ENCODE results near the gene UGT8. TPM values are rescaled to one million over a fixed set of nuclear protein-coding genes. Genes with fewer than 3 reads are reported as not detected.

UGT8 gene
- total and polyA plus RNA-seq, 11 donors, result 0.03 to 0.29 (median 0.13) TPM; not detected in 7

DNA sequence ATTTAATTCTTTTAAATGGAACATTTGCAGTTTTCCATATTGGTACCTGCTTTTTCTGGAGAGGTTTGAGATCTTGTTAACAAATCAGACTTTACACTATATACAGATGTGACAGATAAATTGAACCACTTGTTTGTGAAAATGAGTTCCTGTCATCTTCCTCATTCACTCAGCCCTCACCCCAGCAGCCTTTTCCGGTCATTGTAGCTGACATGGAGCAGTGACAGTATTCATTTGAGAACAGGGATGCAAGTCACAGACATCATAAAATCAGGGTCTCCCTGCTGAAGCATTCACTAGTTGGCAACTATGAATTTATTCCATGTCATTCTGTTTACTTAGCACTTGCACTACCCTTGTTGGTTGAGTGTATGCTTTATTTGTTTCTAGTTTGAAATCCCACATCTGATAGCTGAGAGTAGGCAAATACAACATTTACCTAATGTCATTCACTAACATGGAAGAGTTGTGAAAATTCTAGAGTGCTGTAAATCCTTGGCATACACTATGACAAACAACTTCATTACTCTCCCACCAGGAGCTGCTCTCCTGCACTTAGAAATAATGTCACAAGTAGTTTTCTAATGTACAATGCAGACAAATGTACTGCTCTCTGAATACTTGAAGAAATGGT, 78.9 kb downstream of the UGT8 start:
- no peak overlapping the region for H3K27ac ChIP-seq
- intact Hi-C loops (cut with DNase I), result no loop called here
- TF ChIP-seq, protein P1, sequence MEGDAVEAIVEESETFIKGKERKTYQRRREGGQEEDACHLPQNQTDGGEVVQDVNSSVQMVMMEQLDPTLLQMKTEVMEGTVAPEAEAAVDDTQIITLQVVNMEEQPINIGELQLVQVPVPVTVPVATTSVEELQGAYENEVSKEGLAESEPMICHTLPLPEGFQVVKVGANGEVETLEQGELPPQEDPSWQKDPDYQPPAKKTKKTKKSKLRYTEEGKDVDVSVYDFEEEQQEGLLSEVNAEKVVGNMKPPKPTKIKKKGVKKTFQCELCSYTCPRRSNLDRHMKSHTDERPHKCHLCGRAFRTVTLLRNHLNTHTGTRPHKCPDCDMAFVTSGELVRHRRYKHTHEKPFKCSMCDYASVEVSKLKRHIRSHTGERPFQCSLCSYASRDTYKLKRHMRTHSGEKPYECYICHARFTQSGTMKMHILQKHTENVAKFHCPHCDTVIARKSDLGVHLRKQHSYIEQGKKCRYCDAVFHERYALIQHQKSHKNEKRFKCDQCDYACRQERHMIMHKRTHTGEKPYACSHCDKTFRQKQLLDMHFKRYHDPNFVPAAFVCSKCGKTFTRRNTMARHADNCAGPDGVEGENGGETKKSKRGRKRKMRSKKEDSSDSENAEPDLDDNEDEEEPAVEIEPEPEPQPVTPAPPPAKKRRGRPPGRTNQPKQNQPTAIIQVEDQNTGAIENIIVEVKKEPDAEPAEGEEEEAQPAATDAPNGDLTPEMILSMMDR (IDR thresholded peaks at IDR 0.05), result no peak
- TF ChIP-seq POLR2A (IDR thresholded peaks at IDR 0.05), result no peak
- 58 to 74% (median 70%) methylated on average over 1 of the region's 1 CpG for WGBS, 4 donors
- H3K4me3 ChIP-seq, result no peak overlapping the region
- H3K9me3 ChIP-seq, result no peaks in the 10 kb centered on the region
- no peaks in the 10 kb centered on the region for H3K4me1 ChIP-seq
- ATAC-seq (no peak), DNase-seq (no peak)
- no peaks in the 10 kb centered on the region for H3K36me3 ChIP-seq
- H3K27me3 ChIP-seq, result peaks cover 0 to 3% (median 0%) of the 10 kb centered on the region in 9 donors

DNA sequence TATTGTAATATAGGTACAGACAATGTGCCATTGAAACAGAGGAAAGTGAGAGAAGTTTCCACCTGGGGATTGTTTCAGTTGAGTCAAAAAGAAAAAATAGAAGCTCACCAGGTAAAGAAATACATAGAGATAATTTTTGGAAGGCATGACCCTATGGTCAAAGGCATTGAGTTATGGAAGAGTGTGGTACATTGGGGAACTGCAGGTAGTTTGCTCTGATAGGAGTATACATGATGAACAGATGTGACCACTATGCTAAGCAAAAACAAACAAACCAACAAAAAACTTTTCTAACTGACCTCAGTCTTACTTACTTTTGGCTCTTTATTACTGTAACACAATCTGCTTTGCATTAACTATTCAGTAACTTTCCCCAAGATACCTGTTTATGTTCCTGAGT, 85.9 kb downstream of the UGT8 start:
- TF ChIP-seq, protein P1 (IDR thresholded peaks at IDR 0.05), result peak in 1 of 12 donors; percentile 23
- TF ChIP-seq POLR2A (IDR thresholded peaks at IDR 0.05), result no peak
- Histone ChIP-seq H3K9me3 (no peaks in the 10 kb centered on the region), H3K4me1 (peaks cover 0 to 7% (median 0%) of the 10 kb centered on the region in 12 donors), H3K27me3 (no peaks in the 10 kb centered on the region), H3K4me3 (no peak overlapping the region), H3K36me3 (no peaks in the 10 kb centered on the region), H3K27ac (no peak overlapping the region)
- no peak for ATAC-seq
- intact Hi-C loops (cut with DNase I), result no loop called here
- no peak for DNase-seq

DNA sequence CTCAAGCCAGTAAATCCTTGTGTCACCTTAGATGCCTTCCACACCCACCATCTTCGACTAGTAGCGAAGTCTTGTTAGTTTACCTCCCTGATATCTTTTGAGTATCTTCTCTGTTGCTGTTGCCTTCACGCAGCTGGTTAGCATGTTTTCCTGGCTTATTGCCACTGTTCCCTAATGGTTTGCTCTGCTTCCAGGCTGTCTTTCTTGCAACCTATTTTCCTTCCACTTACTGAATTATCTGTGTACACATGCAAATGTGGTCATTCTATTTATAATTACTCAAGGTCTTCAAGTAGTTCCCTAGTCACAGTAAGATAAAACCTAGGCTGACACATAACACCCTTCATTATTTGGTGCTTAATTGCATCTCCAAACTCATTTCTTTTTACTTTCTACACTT, 89.5 kb downstream of the UGT8 start:
- H3K4me3 ChIP-seq, result no peak overlapping the region
- no peaks in the 10 kb centered on the region for H3K9me3 ChIP-seq
- 38 to 46% (median 44%) methylated on average over 3 of the region's 3 CpGs for WGBS, 4 donors
- H3K27me3 ChIP-seq, result no peaks in the 10 kb centered on the region
- no peak overlapping the region for H3K27ac ChIP-seq
- H3K36me3 ChIP-seq, result no peaks in the 10 kb centered on the region
- TF ChIP-seq, protein P1 (IDR thresholded peaks at IDR 0.05), result no peak
- TF ChIP-seq POLR2A (IDR thresholded peaks at IDR 0.05), result no peak
- DNase-seq, result no peak
- intact Hi-C loops (cut with DNase I), result no loop called here
- ATAC-seq, result no peak
- H3K4me1 ChIP-seq, result peaks cover 0 to 7% (median 0%) of the 10 kb centered on the region in 12 donors

DNA sequence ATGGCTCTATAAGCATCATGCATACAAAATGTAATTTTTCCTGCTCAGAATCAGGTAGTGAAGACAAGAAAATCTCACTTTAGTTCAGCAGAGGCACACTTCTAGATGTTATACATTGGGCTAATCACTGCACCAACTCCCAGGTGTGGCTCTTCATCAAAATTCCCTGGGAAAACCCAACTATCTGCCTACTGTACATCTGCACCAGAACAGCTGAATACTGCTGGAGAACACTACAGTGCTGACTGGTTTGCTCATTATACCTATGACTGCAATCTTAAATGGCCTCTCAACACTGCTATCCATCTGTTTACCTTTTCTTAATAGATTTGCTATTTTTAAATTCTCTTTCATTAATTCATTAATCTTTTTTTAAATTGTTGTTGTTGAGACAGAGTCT, 92.0 kb downstream of the UGT8 start:
- Histone ChIP-seq H3K4me3 (no peak overlapping the region), H3K27me3 (peaks cover 0 to 5% (median 0%) of the 10 kb centered on the region in 9 donors), H3K4me1 (peaks cover 0 to 7% (median 0%) of the 10 kb centered on the region in 12 donors), H3K9me3 (no peaks in the 10 kb centered on the region), H3K36me3 (no peaks in the 10 kb centered on the region), H3K27ac (no peak overlapping the region)
- DNase-seq, result no peak
- ATAC-seq, result no peak
- TF ChIP-seq POLR2A (IDR thresholded peaks at IDR 0.05), result no peak
- TF ChIP-seq, protein P1 (IDR thresholded peaks at IDR 0.05), result no peak
- intact Hi-C loops (cut with DNase I), result loop anchor here in 5 of 10 donors (5.0 to 10.0 kb wide), 2 partner anchors 303 to 306 kb away; no protein-coding TSS in a partner anchor

All from heart left ventricle (tissue), 16 donors.